ENCODE measurements around the gene ANTXRL.
"Not testable (repeated sequence)": the region's sequence is repeated elsewhere in the genome, so short reads cannot be mapped to it uniquely, and the experiment has no call there.

Gene ANTXRL

DNA sequence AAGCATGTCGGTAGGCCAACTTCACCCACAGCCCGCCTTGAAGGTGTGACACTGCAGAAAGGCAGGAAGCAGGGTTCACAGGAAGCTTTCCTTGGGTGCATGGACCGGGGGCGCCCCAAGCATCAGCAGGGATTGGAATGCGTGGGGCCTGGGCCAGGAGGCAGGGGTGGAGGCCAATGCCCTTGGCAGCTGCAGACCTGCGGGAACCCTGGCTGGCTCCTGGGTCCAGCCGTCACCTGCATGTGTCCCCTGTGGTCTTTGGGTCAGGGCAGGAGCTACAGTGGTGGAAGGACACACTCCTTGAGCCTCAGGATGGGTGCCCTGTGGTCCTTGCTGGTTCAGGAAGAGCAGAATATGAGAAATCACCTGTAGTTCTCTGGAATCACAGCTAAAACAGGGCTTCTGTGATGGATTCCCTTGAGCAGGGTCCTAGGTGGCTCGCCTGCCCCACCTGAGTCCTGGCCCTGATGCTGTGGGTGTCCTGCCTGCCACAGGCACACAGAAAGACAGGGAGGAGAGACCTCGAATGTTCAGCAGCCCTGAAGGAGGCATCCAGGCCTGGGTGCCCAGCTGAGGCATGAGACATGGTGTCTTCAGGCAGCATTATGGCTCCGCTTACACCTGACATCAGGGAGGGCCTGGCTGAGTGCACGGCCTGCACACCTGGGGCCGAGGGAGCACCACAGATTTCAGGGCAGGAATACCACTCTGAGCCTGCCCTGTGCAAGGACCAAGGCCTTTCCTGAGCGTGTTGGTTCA, 15.1 kb downstream of the ANTXRL start:
- Histone ChIP-seq H3K9me3 (replicated peaks in 1 of 2; ENCODE audit: control insufficient read depth in 2 of 2, insufficient read depth in 1 of 2, low read depth in 1 of 2, low read length in 2 of 2) (no peaks in the 10 kb centered on the region), H3K36me3 (replicated peaks in 1 of 2; ENCODE audit: control insufficient read depth in 2 of 2, insufficient read depth in 2 of 2, low read length in 2 of 2) (no peaks in the 10 kb centered on the region), H3K4ac (ENCODE audit: low read length) (no peak overlapping the region), H3K4me2 (ENCODE audit: insufficient read depth, low read length, poor library complexity, severe bottlenecking) (no peak overlapping the region), H3K4me3 (ENCODE audit: low read length in 2 of 2) (no peak overlapping the region), H3K18ac (ENCODE audit: low read length) (no peak overlapping the region), H3K23ac (ENCODE audit: low read depth, low read length, poor library complexity) (no peak overlapping the region), H3K27me3 (ENCODE audit: control insufficient read depth in 3 of 3, insufficient read depth in 3 of 3, low read depth in 1 of 3, low read length in 3 of 3) (peaks cover 0 to 7% (median 0%) of the 10 kb centered on the region in 3 experiments), H3K79me1 (ENCODE audit: low read depth, low read length) (peaks cover 2% of the 10 kb centered on the region), H2BK120ac (ENCODE audit: low read depth, low read length) (no peak overlapping the region), H3K14ac (ENCODE audit: low read length) (no peak overlapping the region), H4K91ac (ENCODE audit: low read depth, low read length, poor library complexity) (no peak overlapping the region), H4K8ac (ENCODE audit: low read depth, low read length) (no peak overlapping the region), H2AK5ac (ENCODE audit: low read depth, low read length) (no peak overlapping the region), H2BK15ac (ENCODE audit: low read length) (peak overlapping the region; percentile 12), H3K4me1 (ENCODE audit: control insufficient read depth in 2 of 2, insufficient read depth in 1 of 2, low read depth in 1 of 2, low read length in 2 of 2) (peaks cover 0 to 9% of the 10 kb centered on the region in 2 donors), H2AFZ (ENCODE audit: low read length) (no peak overlapping the region), H3K9ac (ENCODE audit: low read depth, low read length, poor library complexity) (no peak overlapping the region), H2BK12ac (ENCODE audit: low read length) (no peak overlapping the region), H2BK5ac (ENCODE audit: low read length) (no peak overlapping the region), H3K27ac (replicated peaks; ENCODE audit: low read length) (no peak overlapping the region)
- no peak for DNase-seq (ENCODE audit: low spot score)
- WGBS, 2 donors (ENCODE audit: extremely low coverage in 2 of 2, insufficient read length in 2 of 2, insufficient replicate concordance in 1 of 2), result no CpG with 5 or more reads among the region's 13 CpGs

GRCh38 chr10:46302765-46303352, 16.1 kb downstream of the ANTXRL start:
- H4K91ac ChIP-seq (ENCODE audit: low read depth, low read length, poor library complexity); H3K4me1 ChIP-seq (ENCODE audit: control insufficient read depth in 2 of 2, insufficient read depth in 1 of 2, low read depth in 1 of 2, low read length in 2 of 2); H3K4me2 ChIP-seq (ENCODE audit: insufficient read depth, low read length, poor library complexity, severe bottlenecking); H2AK5ac ChIP-seq (ENCODE audit: low read depth, low read length); H2BK5ac ChIP-seq (ENCODE audit: low read length); H2BK15ac ChIP-seq (ENCODE audit: low read length); H3K4me3 ChIP-seq (ENCODE audit: low read length in 2 of 2); H3K36me3 ChIP-seq (replicated peaks in 1 of 2; ENCODE audit: control insufficient read depth in 2 of 2, insufficient read depth in 2 of 2, low read length in 2 of 2); H3K14ac ChIP-seq (ENCODE audit: low read length); H2AFZ ChIP-seq (ENCODE audit: low read length); H3K18ac ChIP-seq (ENCODE audit: low read length); H3K27ac ChIP-seq (replicated peaks; ENCODE audit: low read length); H3K23ac ChIP-seq (ENCODE audit: low read depth, low read length, poor library complexity); DNase-seq (ENCODE audit: low spot score); H4K8ac ChIP-seq (ENCODE audit: low read depth, low read length); H2BK120ac ChIP-seq (ENCODE audit: low read depth, low read length); H2BK12ac ChIP-seq (ENCODE audit: low read length); H3K9me3 ChIP-seq (replicated peaks in 1 of 2; ENCODE audit: control insufficient read depth in 2 of 2, insufficient read depth in 1 of 2, low read depth in 1 of 2, low read length in 2 of 2); H3K4ac ChIP-seq (ENCODE audit: low read length); H3K9ac ChIP-seq (ENCODE audit: low read depth, low read length, poor library complexity); H3K79me1 ChIP-seq (ENCODE audit: low read depth, low read length); H3K27me3 ChIP-seq (ENCODE audit: control insufficient read depth in 3 of 3, insufficient read depth in 3 of 3, low read depth in 1 of 3, low read length in 3 of 3): not testable (repeated sequence)
- WGBS, 2 donors (ENCODE audit: extremely low coverage in 2 of 2, insufficient read length in 2 of 2, insufficient replicate concordance in 1 of 2), result no CpG with 5 or more reads among the region's 5 CpGs

GRCh38 chr10:46304062-46304461, 17.3 kb downstream of the ANTXRL start:
- no peaks in the 10 kb centered on the region for H3K9me3 ChIP-seq (replicated peaks in 1 of 2; ENCODE audit: control insufficient read depth in 2 of 2, insufficient read depth in 1 of 2, low read depth in 1 of 2, low read length in 2 of 2)
- H3K79me1 ChIP-seq (ENCODE audit: low read depth, low read length), result peaks cover 2% of the 10 kb centered on the region
- no peak overlapping the region for H3K4me2 ChIP-seq (ENCODE audit: insufficient read depth, low read length, poor library complexity, severe bottlenecking)
- H3K36me3 ChIP-seq (replicated peaks in 1 of 2; ENCODE audit: control insufficient read depth in 2 of 2, insufficient read depth in 2 of 2, low read length in 2 of 2), result no peaks in the 10 kb centered on the region
- no peak overlapping the region for H2AFZ ChIP-seq (ENCODE audit: low read length)
- peaks cover 0 to 9% of the 10 kb centered on the region in 2 donors for H3K4me1 ChIP-seq (ENCODE audit: control insufficient read depth in 2 of 2, insufficient read depth in 1 of 2, low read depth in 1 of 2, low read length in 2 of 2)
- no peak overlapping the region for H2BK12ac ChIP-seq (ENCODE audit: low read length)
- no peak overlapping the region for H4K8ac ChIP-seq (ENCODE audit: low read depth, low read length)
- H3K14ac ChIP-seq (ENCODE audit: low read length), result no peak overlapping the region
- no peak overlapping the region for H4K91ac ChIP-seq (ENCODE audit: low read depth, low read length, poor library complexity)
- DNase-seq (ENCODE audit: low spot score), result no peak
- H3K27me3 ChIP-seq (ENCODE audit: control insufficient read depth in 3 of 3, insufficient read depth in 3 of 3, low read depth in 1 of 3, low read length in 3 of 3), result peaks cover 0 to 5% (median 0%) of the 10 kb centered on the region in 3 experiments
- no peak overlapping the region for H3K9ac ChIP-seq (ENCODE audit: low read depth, low read length, poor library complexity)
- H3K18ac ChIP-seq (ENCODE audit: low read length), result no peak overlapping the region
- no peak overlapping the region for H3K27ac ChIP-seq (replicated peaks; ENCODE audit: low read length)
- H3K4ac ChIP-seq (ENCODE audit: low read length), result no peak overlapping the region
- H2BK15ac ChIP-seq (ENCODE audit: low read length), result no peak overlapping the region
- no peak overlapping the region for H3K23ac ChIP-seq (ENCODE audit: low read depth, low read length, poor library complexity)
- no peak overlapping the region for H2AK5ac ChIP-seq (ENCODE audit: low read depth, low read length)
- H2BK120ac ChIP-seq (ENCODE audit: low read depth, low read length), result no peak overlapping the region
- H2BK5ac ChIP-seq (ENCODE audit: low read length), result no peak overlapping the region
- no CpG with 5 or more reads among the region's 3 CpGs for WGBS, 2 donors (ENCODE audit: extremely low coverage in 2 of 2, insufficient read length in 2 of 2, insufficient replicate concordance in 1 of 2)
- no peak overlapping the region for H3K4me3 ChIP-seq (ENCODE audit: low read length in 2 of 2)

DNA sequence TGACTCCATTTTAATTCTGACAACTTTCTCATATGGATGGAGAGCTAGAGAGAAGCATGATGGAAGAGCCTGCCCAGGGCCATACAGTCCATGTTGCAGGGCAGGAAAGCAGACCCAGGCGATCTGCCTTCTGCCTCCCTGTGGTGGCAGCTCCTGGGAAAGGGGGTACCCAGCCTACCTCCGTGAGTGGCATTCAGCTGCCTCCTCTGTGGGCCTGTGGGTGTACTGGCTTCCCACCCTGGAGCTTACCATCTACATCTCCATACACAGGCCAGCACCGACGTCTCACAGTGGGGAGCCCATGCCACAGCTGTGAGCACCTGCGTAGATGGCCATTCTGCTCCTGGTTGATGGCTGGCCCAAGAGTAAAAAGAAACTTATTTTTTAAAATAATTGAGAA, 17.9 kb downstream of the ANTXRL start:
- not testable (repeated sequence) for H2AFZ ChIP-seq (ENCODE audit: low read length); DNase-seq (ENCODE audit: low spot score); H3K79me1 ChIP-seq (ENCODE audit: low read depth, low read length); H2BK5ac ChIP-seq (ENCODE audit: low read length); H3K9me3 ChIP-seq (replicated peaks in 1 of 2; ENCODE audit: control insufficient read depth in 2 of 2, insufficient read depth in 1 of 2, low read depth in 1 of 2, low read length in 2 of 2); H2AK5ac ChIP-seq (ENCODE audit: low read depth, low read length); H3K27me3 ChIP-seq (ENCODE audit: control insufficient read depth in 3 of 3, insufficient read depth in 3 of 3, low read depth in 1 of 3, low read length in 3 of 3); H3K36me3 ChIP-seq (replicated peaks in 1 of 2; ENCODE audit: control insufficient read depth in 2 of 2, insufficient read depth in 2 of 2, low read length in 2 of 2); H2BK12ac ChIP-seq (ENCODE audit: low read length); H3K9ac ChIP-seq (ENCODE audit: low read depth, low read length, poor library complexity); H4K8ac ChIP-seq (ENCODE audit: low read depth, low read length); H3K27ac ChIP-seq (replicated peaks; ENCODE audit: low read length); H4K91ac ChIP-seq (ENCODE audit: low read depth, low read length, poor library complexity); H3K4me2 ChIP-seq (ENCODE audit: insufficient read depth, low read length, poor library complexity, severe bottlenecking); H3K4me1 ChIP-seq (ENCODE audit: control insufficient read depth in 2 of 2, insufficient read depth in 1 of 2, low read depth in 1 of 2, low read length in 2 of 2); H3K4ac ChIP-seq (ENCODE audit: low read length); H2BK15ac ChIP-seq (ENCODE audit: low read length); H3K4me3 ChIP-seq (ENCODE audit: low read length in 2 of 2); H2BK120ac ChIP-seq (ENCODE audit: low read depth, low read length); H3K14ac ChIP-seq (ENCODE audit: low read length)
- no CpG with 5 or more reads among the region's 5 CpGs for WGBS, 2 donors (ENCODE audit: extremely low coverage in 2 of 2, insufficient read length in 2 of 2, insufficient replicate concordance in 1 of 2)
- Histone ChIP-seq H3K23ac (ENCODE audit: low read depth, low read length, poor library complexity) (peak overlapping the region; percentile 55), H3K18ac (ENCODE audit: low read length) (peak overlapping the region; percentile 17)

Measured in neuronal stem cell (in vitro differentiated cells).